HCT116 (cell line): ENCODE measurements around the gene ROS1.

Source experiments
- CBX3 ChIP-seq: IDR thresholded peaks from 2 replicates; pipeline ENCODE4 v1.6.1; 2012; ENCODE audit warnings: low read depth
- CEBPB ChIP-seq: IDR thresholded peaks from 2 replicates; pipeline ENCODE4 v1.6.1; 2012; ENCODE audit warnings: low read depth
- ELF1 ChIP-seq: IDR thresholded peaks from 2 replicates; pipeline ENCODE4 v1.6.1; 2012; ENCODE audit warnings: low read depth, borderline replicate concordance
- EZH2 ChIP-seq: fragments of 200-600 bp; sonication (generic); IDR thresholded peaks from 2 replicates; pipeline ENCODE4 v1.6.1; 2017; ENCODE audit warnings: antibody characterized with exemption, mixed run types
- EZH2phosphoT487 ChIP-seq: fragments of 200-600 bp; IDR thresholded peaks from 2 replicates; pipeline ENCODE4 v1.6.1; 2018; ENCODE audit warnings: antibody characterized with exemption, borderline replicate concordance
- POLR2A ChIP-seq: IDR thresholded peaks from 2 replicates; pipeline ENCODE4 v1.7.0; 2011; ENCODE audit warnings: borderline replicate concordance; ENCODE audit not compliant: insufficient read depth, insufficient read length; ENCODE audit errors: extremely low read depth
- POLR2AphosphoS5 ChIP-seq: IDR thresholded peaks from 2 replicates; pipeline ENCODE4 v1.6.1; 2011; ENCODE audit warnings: mild to moderate bottlenecking, low read depth, low read length, moderate library complexity
- RAD21 ChIP-seq: IDR thresholded peaks from 2 replicates; pipeline ENCODE4 v1.6.1; 2012; ENCODE audit warnings: low read depth, mild to moderate bottlenecking
- SP1 ChIP-seq: IDR thresholded peaks from 2 replicates; pipeline ENCODE4 v1.6.1; 2012; ENCODE audit warnings: low read depth
- ZNF274 ChIP-seq: fragments of 200-500 bp; sonication (Bioruptor generic); IDR thresholded peaks from 2 replicates; pipeline ENCODE4 v1.6.1; 2014; ENCODE audit warnings: mild to moderate bottlenecking, low read depth, low read length, inconsistent platforms
- TF ChIP-seq, protein P1 (sequence below), 3 experiments: fragments of 200-600 bp in 1 of 3; sonication (generic) in 1 of 3; IDR thresholded peaks in 2 of 3; conservative IDR thresholded peaks in 1 of 3; 2 replicates each; pipeline ENCODE4 v1.5.1; 2012 to 2017; ENCODE audit warnings: low read depth in 2 of 3, low read length in 2 of 3, antibody characterized with exemption in 1 of 3, borderline replicate concordance in 1 of 3, control low read depth in 1 of 3, mild to moderate bottlenecking in 1 of 3, mixed read lengths in 1 of 3, mixed run types in 1 of 3, moderate library complexity in 1 of 3; ENCODE audit not compliant: insufficient read depth in 1 of 3
- TF ChIP-seq, protein P2 (sequence below): IDR thresholded peaks from 2 replicates; pipeline ENCODE4 v1.6.1; 2011; ENCODE audit warnings: mild to moderate bottlenecking, low read length, moderate library complexity; ENCODE audit not compliant: insufficient replicate concordance; ENCODE audit errors: extremely low read depth
- TF ChIP-seq, protein P3 (sequence below): IDR thresholded peaks from 2 replicates; pipeline ENCODE4 v1.6.1; 2012; ENCODE audit warnings: low read depth
- TF ChIP-seq, protein P4 (sequence below): IDR thresholded peaks from 2 replicates; pipeline ENCODE4 v1.6.1; 2012

DNA sequence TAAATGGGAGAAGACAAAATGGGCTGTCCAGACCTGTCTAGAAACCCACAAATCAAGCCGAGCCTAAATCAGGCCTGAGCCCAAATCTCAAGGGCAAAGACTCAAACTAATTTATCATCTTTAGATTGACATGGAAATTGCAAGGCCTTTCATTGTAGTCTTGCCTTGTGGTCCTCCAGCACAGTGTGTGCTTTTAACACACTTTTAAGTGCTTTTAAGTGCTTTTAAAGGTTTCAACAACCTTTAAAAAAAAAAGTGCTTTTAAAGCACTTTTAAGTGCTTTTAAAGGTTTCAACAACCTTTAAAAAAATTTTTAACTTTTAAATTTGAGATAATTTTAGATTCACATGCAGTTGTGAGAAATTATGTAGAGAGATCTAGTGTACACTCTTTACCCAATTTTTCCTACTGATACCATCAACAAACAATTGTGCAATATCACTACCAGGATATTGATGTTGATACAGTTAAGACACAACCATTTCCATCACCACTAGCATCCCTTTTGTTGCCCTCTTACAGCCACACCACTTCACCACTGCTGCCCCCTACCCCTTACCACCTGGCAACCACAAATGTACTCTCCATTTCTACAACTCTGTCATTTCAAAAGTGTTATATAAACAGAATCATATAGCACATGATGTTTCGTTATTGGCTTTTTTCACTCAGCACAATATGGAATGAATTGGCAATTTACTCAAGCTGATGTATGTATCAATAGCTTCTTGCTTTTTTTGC, 33.6 kb upstream of the ROS1 start:
- TF ChIP-seq EZH2 = no peak
- TF ChIP-seq RAD21 = no peak
- TF ChIP-seq, protein P1, sequence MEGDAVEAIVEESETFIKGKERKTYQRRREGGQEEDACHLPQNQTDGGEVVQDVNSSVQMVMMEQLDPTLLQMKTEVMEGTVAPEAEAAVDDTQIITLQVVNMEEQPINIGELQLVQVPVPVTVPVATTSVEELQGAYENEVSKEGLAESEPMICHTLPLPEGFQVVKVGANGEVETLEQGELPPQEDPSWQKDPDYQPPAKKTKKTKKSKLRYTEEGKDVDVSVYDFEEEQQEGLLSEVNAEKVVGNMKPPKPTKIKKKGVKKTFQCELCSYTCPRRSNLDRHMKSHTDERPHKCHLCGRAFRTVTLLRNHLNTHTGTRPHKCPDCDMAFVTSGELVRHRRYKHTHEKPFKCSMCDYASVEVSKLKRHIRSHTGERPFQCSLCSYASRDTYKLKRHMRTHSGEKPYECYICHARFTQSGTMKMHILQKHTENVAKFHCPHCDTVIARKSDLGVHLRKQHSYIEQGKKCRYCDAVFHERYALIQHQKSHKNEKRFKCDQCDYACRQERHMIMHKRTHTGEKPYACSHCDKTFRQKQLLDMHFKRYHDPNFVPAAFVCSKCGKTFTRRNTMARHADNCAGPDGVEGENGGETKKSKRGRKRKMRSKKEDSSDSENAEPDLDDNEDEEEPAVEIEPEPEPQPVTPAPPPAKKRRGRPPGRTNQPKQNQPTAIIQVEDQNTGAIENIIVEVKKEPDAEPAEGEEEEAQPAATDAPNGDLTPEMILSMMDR (IDR thresholded peaks at IDR 0.05 in 2 of 3, conservative IDR thresholded peaks at IDR 0.05 in 1 of 3; ENCODE audit: borderline replicate concordance in 1 of 3, insufficient read depth in 1 of 3, low read depth in 2 of 3, low read length in 2 of 3) = no peak
- no peak for TF ChIP-seq EZH2phosphoT487
- TF ChIP-seq POLR2AphosphoS5 = no peak
- no peak for TF ChIP-seq POLR2A
- TF ChIP-seq, protein P2, sequence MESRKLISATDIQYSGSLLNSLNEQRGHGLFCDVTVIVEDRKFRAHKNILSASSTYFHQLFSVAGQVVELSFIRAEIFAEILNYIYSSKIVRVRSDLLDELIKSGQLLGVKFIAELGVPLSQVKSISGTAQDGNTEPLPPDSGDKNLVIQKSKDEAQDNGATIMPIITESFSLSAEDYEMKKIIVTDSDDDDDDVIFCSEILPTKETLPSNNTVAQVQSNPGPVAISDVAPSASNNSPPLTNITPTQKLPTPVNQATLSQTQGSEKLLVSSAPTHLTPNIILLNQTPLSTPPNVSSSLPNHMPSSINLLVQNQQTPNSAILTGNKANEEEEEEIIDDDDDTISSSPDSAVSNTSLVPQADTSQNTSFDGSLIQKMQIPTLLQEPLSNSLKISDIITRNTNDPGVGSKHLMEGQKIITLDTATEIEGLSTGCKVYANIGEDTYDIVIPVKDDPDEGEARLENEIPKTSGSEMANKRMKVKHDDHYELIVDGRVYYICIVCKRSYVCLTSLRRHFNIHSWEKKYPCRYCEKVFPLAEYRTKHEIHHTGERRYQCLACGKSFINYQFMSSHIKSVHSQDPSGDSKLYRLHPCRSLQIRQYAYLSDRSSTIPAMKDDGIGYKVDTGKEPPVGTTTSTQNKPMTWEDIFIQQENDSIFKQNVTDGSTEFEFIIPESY = no peak
- TF ChIP-seq, protein P3, sequence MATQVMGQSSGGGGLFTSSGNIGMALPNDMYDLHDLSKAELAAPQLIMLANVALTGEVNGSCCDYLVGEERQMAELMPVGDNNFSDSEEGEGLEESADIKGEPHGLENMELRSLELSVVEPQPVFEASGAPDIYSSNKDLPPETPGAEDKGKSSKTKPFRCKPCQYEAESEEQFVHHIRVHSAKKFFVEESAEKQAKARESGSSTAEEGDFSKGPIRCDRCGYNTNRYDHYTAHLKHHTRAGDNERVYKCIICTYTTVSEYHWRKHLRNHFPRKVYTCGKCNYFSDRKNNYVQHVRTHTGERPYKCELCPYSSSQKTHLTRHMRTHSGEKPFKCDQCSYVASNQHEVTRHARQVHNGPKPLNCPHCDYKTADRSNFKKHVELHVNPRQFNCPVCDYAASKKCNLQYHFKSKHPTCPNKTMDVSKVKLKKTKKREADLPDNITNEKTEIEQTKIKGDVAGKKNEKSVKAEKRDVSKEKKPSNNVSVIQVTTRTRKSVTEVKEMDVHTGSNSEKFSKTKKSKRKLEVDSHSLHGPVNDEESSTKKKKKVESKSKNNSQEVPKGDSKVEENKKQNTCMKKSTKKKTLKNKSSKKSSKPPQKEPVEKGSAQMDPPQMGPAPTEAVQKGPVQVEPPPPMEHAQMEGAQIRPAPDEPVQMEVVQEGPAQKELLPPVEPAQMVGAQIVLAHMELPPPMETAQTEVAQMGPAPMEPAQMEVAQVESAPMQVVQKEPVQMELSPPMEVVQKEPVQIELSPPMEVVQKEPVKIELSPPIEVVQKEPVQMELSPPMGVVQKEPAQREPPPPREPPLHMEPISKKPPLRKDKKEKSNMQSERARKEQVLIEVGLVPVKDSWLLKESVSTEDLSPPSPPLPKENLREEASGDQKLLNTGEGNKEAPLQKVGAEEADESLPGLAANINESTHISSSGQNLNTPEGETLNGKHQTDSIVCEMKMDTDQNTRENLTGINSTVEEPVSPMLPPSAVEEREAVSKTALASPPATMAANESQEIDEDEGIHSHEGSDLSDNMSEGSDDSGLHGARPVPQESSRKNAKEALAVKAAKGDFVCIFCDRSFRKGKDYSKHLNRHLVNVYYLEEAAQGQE = no peak
- TF ChIP-seq, protein P4, sequence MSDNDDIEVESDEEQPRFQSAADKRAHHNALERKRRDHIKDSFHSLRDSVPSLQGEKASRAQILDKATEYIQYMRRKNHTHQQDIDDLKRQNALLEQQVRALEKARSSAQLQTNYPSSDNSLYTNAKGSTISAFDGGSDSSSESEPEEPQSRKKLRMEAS = no peak
- TF ChIP-seq ZNF274 = no peak
- no peak for TF ChIP-seq ELF1
- TF ChIP-seq SP1 = no peak
- TF ChIP-seq CBX3 = no peak
- TF ChIP-seq CEBPB = no peak
